WTC11 (cell line): Measurements from ENCODE around the gene FDXR. TPM values are rescaled to one million over a fixed set of nuclear protein-coding genes. Genes with fewer than 3 reads are reported as not detected.
A peak's percentile ranks its signal among the peaks of the same experiment; 100 is the strongest.

Experiments
- CBFB ChIP-seq: sonication (generic); formaldehyde crosslinking; IDR thresholded peaks from 2 replicates; pipeline ENCODE4 v1.8.1; 2022; ENCODE audit warnings: mild to moderate bottlenecking, low read depth, missing genetic modification reagents
- CREM ChIP-seq: sonication (generic); formaldehyde crosslinking; IDR thresholded peaks from 2 replicates; pipeline ENCODE4 v1.8.1; 2022; ENCODE audit warnings: mild to moderate bottlenecking, missing genetic modification reagents, moderate library complexity
- JAZF1 ChIP-seq: fragments of 250-450 bp; sonication (Bioruptor Pico); IDR thresholded peaks from 2 replicates; pipeline ENCODE4 v1.9.0; 2021; ENCODE audit warnings: moderate library complexity, mild to moderate bottlenecking, inconsistent platforms
- NR3C1 ChIP-seq: sonication (generic); formaldehyde crosslinking; conservative IDR thresholded peaks from 2 replicates; pipeline ENCODE4 v1.8.1; 2023; ENCODE audit warnings: low read depth, mild to moderate bottlenecking, missing genetic modification reagents
- SMAD3 ChIP-seq: sonication (generic); formaldehyde crosslinking; IDR thresholded peaks from 2 replicates; pipeline ENCODE4 v1.8.0; 2022; ENCODE audit warnings: missing genetic modification reagents, mild to moderate bottlenecking, borderline replicate concordance
- SMAD4 ChIP-seq: sonication (generic); formaldehyde crosslinking; IDR thresholded peaks from 2 replicates; pipeline ENCODE4 v1.8.0; 2022; ENCODE audit warnings: mild to moderate bottlenecking, missing genetic modification reagents
- TCF7 ChIP-seq: sonication (generic); formaldehyde crosslinking; IDR thresholded peaks from 2 replicates; pipeline ENCODE4 v1.8.0; 2022; ENCODE audit warnings: mild to moderate bottlenecking, low read depth, missing genetic modification reagents, moderate library complexity
- ZBTB21 ChIP-seq: sonication (generic); formaldehyde crosslinking; IDR thresholded peaks from 2 replicates; pipeline ENCODE4 v1.8.1; 2023; ENCODE audit warnings: mild to moderate bottlenecking, missing genetic modification reagents, borderline replicate concordance
- ZNF219 ChIP-seq: sonication (generic); formaldehyde crosslinking; IDR thresholded peaks from 2 replicates; pipeline ENCODE4 v1.8.0; 2023; ENCODE audit warnings: missing genetic modification reagents, mild to moderate bottlenecking, borderline replicate concordance
- ZNF317 ChIP-seq: sonication (generic); formaldehyde crosslinking; IDR thresholded peaks from 2 replicates; pipeline ENCODE4 v1.8.1; 2023; ENCODE audit warnings: low read depth, mild to moderate bottlenecking, moderate library complexity, missing genetic modification reagents, borderline replicate concordance
- ZNF416 ChIP-seq: fragments of 250-450 bp; sonication (Bioruptor Pico); IDR thresholded peaks from 2 replicates; pipeline ENCODE4 v1.9.0; 2021; ENCODE audit warnings: mild to moderate bottlenecking, inconsistent platforms
- total RNA-seq: library from RNA; stranded (reverse); gene quantifications from 3 replicates; pipeline ENCODE4 v1.2.3, GENCODE V29; 2021
- TF ChIP-seq, protein P1 (sequence below): sonication (generic); formaldehyde crosslinking; IDR thresholded peaks from 2 replicates; pipeline ENCODE4 v1.8.0; 2022; ENCODE audit warnings: missing genetic modification reagents
- TF ChIP-seq, protein P2 (sequence below): sonication (generic); formaldehyde crosslinking; conservative IDR thresholded peaks from 2 replicates; pipeline ENCODE4 v1.8.1; 2023; ENCODE audit warnings: mild to moderate bottlenecking, low read depth, missing genetic modification reagents, moderate library complexity
- TF ChIP-seq, protein P3 (sequence below): fragments of 250-450 bp; sonication (Bioruptor Pico); conservative IDR thresholded peaks from 2 replicates; pipeline ENCODE4 v1.9.0; 2021; ENCODE audit warnings: mild to moderate bottlenecking
- TF ChIP-seq, protein P4 (sequence below): fragments of 250-450 bp; sonication (Bioruptor Pico); IDR thresholded peaks from 2 replicates; pipeline ENCODE4 v1.9.0; 2021; ENCODE audit warnings: mild to moderate bottlenecking
- TF ChIP-seq, protein P5 (sequence below): sonication (generic); formaldehyde crosslinking; IDR thresholded peaks from 2 replicates; pipeline ENCODE4 v1.8.1; 2023; ENCODE audit warnings: mild to moderate bottlenecking, missing genetic modification reagents, moderate library complexity
- TF ChIP-seq, protein P6 (sequence below): fragments of 250-450 bp; sonication (Bioruptor Pico); IDR thresholded peaks from 2 replicates; pipeline ENCODE4 v1.9.0; 2021; ENCODE audit warnings: mild to moderate bottlenecking

The FDXR gene
- total RNA-seq, 1 experiment from 2014 or later = 52.8 TPM

DNA sequence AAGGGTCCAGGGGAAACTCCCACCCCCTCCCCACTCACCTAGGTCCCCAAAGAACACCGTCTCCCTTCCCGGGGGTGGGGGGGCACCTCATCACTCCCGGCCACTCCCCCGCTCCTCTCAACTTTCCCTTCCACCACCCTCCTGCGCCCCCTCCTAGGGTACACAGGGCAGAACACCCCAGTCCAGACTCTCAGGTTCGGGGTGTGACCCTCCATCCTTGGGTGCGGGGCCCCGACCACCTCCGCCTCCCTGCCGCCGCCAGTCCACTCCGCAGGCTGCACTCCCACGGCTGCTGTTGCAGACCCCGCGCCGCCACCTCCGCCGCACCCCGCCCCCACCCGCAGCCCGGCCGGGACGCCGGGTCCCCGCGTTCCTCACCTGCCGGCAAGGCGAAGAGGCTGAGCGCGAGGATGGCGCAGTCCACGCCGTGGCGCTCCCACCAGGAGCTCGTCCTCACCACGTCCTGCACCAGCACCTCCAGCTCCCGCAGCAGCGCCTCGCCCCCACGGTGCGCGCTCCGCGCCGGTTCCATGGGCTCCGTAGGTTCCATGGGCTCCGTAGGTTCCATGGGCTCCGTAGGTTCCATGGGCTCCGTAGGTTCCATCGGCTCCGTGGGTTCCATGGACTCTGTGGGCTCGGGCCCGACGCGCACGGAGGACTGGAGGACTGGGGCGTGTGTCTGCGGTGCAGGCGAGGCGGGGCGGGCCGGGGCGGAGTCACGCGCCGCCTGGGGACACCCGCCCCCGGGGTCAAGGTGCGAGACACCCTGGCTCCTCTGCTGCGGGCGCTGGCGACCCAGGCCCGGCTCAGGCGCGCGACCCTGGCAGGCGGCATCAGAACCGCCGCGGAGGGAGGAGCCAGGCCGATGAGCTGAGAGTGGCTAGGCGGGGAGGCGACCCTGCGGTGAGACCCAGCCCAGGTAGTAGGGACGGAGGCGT lies 20.4 kb upstream of the FDXR start, which contains the start of gene FADS6 (continued):
- TF ChIP-seq, protein P1, sequence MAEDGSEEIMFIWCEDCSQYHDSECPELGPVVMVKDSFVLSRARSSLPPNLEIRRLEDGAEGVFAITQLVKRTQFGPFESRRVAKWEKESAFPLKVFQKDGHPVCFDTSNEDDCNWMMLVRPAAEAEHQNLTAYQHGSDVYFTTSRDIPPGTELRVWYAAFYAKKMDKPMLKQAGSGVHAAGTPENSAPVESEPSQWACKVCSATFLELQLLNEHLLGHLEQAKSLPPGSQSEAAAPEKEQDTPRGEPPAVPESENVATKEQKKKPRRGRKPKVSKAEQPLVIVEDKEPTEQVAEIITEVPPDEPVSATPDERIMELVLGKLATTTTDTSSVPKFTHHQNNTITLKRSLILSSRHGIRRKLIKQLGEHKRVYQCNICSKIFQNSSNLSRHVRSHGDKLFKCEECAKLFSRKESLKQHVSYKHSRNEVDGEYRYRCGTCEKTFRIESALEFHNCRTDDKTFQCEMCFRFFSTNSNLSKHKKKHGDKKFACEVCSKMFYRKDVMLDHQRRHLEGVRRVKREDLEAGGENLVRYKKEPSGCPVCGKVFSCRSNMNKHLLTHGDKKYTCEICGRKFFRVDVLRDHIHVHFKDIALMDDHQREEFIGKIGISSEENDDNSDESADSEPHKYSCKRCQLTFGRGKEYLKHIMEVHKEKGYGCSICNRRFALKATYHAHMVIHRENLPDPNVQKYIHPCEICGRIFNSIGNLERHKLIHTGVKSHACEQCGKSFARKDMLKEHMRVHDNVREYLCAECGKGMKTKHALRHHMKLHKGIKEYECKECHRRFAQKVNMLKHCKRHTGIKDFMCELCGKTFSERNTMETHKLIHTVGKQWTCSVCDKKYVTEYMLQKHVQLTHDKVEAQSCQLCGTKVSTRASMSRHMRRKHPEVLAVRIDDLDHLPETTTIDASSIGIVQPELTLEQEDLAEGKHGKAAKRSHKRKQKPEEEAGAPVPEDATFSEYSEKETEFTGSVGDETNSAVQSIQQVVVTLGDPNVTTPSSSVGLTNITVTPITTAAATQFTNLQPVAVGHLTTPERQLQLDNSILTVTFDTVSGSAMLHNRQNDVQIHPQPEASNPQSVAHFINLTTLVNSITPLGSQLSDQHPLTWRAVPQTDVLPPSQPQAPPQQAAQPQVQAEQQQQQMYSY = no peak
- TF ChIP-seq, protein P2, sequence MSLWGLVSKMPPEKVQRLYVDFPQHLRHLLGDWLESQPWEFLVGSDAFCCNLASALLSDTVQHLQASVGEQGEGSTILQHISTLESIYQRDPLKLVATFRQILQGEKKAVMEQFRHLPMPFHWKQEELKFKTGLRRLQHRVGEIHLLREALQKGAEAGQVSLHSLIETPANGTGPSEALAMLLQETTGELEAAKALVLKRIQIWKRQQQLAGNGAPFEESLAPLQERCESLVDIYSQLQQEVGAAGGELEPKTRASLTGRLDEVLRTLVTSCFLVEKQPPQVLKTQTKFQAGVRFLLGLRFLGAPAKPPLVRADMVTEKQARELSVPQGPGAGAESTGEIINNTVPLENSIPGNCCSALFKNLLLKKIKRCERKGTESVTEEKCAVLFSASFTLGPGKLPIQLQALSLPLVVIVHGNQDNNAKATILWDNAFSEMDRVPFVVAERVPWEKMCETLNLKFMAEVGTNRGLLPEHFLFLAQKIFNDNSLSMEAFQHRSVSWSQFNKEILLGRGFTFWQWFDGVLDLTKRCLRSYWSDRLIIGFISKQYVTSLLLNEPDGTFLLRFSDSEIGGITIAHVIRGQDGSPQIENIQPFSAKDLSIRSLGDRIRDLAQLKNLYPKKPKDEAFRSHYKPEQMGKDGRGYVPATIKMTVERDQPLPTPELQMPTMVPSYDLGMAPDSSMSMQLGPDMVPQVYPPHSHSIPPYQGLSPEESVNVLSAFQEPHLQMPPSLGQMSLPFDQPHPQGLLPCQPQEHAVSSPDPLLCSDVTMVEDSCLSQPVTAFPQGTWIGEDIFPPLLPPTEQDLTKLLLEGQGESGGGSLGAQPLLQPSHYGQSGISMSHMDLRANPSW (CRISPR knock-in tag) = no peak
- TF ChIP-seq NR3C1 (CRISPR knock-in tag) = 0 out of 2 replicates have a peak, but pooled peaks have one; percentile 69
- no peak for TF ChIP-seq CBFB
- TF ChIP-seq ZNF416 (CRISPR knock-in tag) = no peak
- TF ChIP-seq, protein P3, sequence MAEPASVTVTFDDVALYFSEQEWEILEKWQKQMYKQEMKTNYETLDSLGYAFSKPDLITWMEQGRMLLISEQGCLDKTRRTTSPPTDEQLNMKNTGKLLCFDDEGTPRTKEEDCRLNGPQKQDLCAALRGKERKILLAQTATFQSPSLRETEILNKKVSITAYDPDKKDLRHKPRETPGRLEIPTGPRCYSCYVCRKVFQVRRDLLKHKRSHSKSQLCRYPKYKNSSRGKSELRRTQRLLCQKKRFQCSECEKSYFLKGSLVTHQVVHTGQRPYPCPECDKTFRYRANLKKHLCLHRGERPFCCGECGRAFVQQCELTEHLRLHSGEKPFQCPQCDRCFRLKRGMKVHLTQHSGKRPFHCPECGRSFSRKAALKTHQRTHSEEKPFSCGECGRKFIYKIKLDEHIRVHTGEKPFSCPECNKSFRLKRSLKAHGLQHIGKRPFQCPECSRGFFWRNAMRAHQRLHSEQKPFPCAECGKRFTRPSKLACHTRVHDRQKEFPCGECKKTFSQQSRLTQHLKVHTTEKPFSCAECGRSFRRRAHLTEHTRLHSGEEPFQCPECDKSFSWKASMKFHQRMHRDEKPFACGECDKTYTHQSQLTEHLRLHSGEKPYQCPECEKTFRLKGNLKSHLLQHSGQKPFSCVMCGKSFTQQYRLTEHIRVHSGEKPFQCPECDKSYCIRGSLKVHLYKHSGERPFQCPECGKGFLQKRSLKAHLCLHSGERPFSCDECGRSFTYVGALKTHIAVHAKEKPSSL (CRISPR knock-in tag) = no peak
- TF ChIP-seq SMAD3 (CRISPR knock-in tag) = no peak
- TF ChIP-seq JAZF1 (CRISPR knock-in tag) = no peak
- TF ChIP-seq, protein P4, sequence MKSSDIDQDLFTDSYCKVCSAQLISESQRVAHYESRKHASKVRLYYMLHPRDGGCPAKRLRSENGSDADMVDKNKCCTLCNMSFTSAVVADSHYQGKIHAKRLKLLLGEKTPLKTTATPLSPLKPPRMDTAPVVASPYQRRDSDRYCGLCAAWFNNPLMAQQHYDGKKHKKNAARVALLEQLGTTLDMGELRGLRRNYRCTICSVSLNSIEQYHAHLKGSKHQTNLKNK (CRISPR knock-in tag) = no peak
- no peak for TF ChIP-seq SMAD4 (CRISPR knock-in tag)
- TF ChIP-seq ZNF317 (CRISPR knock-in tag) = peak; percentile 74; the same call in 1 of the 2 replicates
- TF ChIP-seq CREM (CRISPR knock-in tag) = 0 out of 2 replicates have a peak, but pooled peaks have one; percentile 31
- TF ChIP-seq, protein P5, sequence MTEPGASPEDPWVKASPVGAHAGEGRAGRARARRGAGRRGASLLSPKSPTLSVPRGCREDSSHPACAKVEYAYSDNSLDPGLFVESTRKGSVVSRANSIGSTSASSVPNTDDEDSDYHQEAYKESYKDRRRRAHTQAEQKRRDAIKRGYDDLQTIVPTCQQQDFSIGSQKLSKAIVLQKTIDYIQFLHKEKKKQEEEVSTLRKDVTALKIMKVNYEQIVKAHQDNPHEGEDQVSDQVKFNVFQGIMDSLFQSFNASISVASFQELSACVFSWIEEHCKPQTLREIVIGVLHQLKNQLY (CRISPR knock-in tag) = no peak
- peak; percentile 15; the same call in 1 of the 2 replicates for TF ChIP-seq ZBTB21
- TF ChIP-seq, protein P6, sequence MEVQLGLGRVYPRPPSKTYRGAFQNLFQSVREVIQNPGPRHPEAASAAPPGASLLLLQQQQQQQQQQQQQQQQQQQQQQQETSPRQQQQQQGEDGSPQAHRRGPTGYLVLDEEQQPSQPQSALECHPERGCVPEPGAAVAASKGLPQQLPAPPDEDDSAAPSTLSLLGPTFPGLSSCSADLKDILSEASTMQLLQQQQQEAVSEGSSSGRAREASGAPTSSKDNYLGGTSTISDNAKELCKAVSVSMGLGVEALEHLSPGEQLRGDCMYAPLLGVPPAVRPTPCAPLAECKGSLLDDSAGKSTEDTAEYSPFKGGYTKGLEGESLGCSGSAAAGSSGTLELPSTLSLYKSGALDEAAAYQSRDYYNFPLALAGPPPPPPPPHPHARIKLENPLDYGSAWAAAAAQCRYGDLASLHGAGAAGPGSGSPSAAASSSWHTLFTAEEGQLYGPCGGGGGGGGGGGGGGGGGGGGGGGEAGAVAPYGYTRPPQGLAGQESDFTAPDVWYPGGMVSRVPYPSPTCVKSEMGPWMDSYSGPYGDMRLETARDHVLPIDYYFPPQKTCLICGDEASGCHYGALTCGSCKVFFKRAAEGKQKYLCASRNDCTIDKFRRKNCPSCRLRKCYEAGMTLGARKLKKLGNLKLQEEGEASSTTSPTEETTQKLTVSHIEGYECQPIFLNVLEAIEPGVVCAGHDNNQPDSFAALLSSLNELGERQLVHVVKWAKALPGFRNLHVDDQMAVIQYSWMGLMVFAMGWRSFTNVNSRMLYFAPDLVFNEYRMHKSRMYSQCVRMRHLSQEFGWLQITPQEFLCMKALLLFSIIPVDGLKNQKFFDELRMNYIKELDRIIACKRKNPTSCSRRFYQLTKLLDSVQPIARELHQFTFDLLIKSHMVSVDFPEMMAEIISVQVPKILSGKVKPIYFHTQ (CRISPR knock-in tag) = no peak
- no peak for TF ChIP-seq TCF7 (CRISPR knock-in tag)
- no peak for TF ChIP-seq ZNF219 (CRISPR knock-in tag)
